ENCODE data around the gene TAS1R2.

Gene TAS1R2

GRCh38 chr1:18879791-18880309, 20.4 kb upstream of the TAS1R2 start:
- TF ChIP-seq REST (IDR thresholded peaks at IDR 0.05; ENCODE audit: low read depth) = no peak
- peak; percentile 49; the same call in 1 of the 2 replicates for TF ChIP-seq ZBTB7A (IDR thresholded peaks at IDR 0.05; ENCODE audit: low read depth)
- TF ChIP-seq EGR1 (IDR thresholded peaks at IDR 0.05) = no peak
- peak; percentile 82 for TF ChIP-seq TCF12 (IDR thresholded peaks at IDR 0.05; ENCODE audit: low read depth)
- TF ChIP-seq YY1 (IDR thresholded peaks at IDR 0.05; ENCODE audit: low read depth) = no peak
- TF ChIP-seq TAF1 (IDR thresholded peaks at IDR 0.05; ENCODE audit: low read depth) = no peak
- TF ChIP-seq CEBPB (IDR thresholded peaks at IDR 0.05) = 0 out of 2 replicates have a peak, but pooled peaks have one; percentile 20
- no peak for TF ChIP-seq RAD21 (IDR thresholded peaks at IDR 0.05; ENCODE audit: low read depth)
- TF ChIP-seq CREB1 (IDR thresholded peaks at IDR 0.05; ENCODE audit: low read depth) = no peak
- TF ChIP-seq EP300 (IDR thresholded peaks at IDR 0.05; ENCODE audit: borderline replicate concordance) = peak; percentile 17; the same call in 1 of the 2 replicates
- TF ChIP-seq NFIC (IDR thresholded peaks at IDR 0.05) = peak; percentile 81
- peak; percentile 17; the same call in 1 of the 2 replicates for TF ChIP-seq TEAD4 (IDR thresholded peaks at IDR 0.05)
- no peak for TF ChIP-seq USF1 (IDR thresholded peaks at IDR 0.05)
- TF ChIP-seq MAX (IDR thresholded peaks at IDR 0.05) = 0 out of 2 replicates have a peak, but pooled peaks have one; percentile 13
- TF ChIP-seq FOXM1 (IDR thresholded peaks at IDR 0.05; ENCODE audit: borderline replicate concordance, low read depth) = no peak

GRCh38 chr1:18879215-18879790, 19.8 kb upstream of the TAS1R2 start:
- TF ChIP-seq YY1 (IDR thresholded peaks at IDR 0.05; ENCODE audit: low read depth) (no peak), TAF1 (IDR thresholded peaks at IDR 0.05; ENCODE audit: low read depth) (no peak), TCF12 (IDR thresholded peaks at IDR 0.05; ENCODE audit: low read depth) (0 out of 2 replicates have a peak, but pooled peaks have one; percentile 49), MAX (IDR thresholded peaks at IDR 0.05) (0 out of 2 replicates have a peak, but pooled peaks have one; percentile 22), ZBTB7A (IDR thresholded peaks at IDR 0.05; ENCODE audit: low read depth) (no peak), EGR1 (IDR thresholded peaks at IDR 0.05) (peak; percentile 63; the same call in 1 of the 2 replicates), TEAD4 (IDR thresholded peaks at IDR 0.05) (peak; percentile 39), EP300 (IDR thresholded peaks at IDR 0.05; ENCODE audit: borderline replicate concordance) (no peak), REST (IDR thresholded peaks at IDR 0.05; ENCODE audit: low read depth) (no peak), CEBPB (IDR thresholded peaks at IDR 0.05) (no peak), NFIC (IDR thresholded peaks at IDR 0.05) (no peak), CREB1 (IDR thresholded peaks at IDR 0.05; ENCODE audit: low read depth) (no peak), FOXM1 (IDR thresholded peaks at IDR 0.05; ENCODE audit: borderline replicate concordance, low read depth) (no peak), USF1 (IDR thresholded peaks at IDR 0.05) (no peak), RAD21 (IDR thresholded peaks at IDR 0.05; ENCODE audit: low read depth) (no peak)

- TF ChIP-seq NFIC (IDR thresholded peaks at IDR 0.05) (no peak), MAX (IDR thresholded peaks at IDR 0.05) (no peak), REST (IDR thresholded peaks at IDR 0.05; ENCODE audit: low read depth) (no peak), CEBPB (IDR thresholded peaks at IDR 0.05) (no peak), TAF1 (IDR thresholded peaks at IDR 0.05; ENCODE audit: low read depth) (no peak), FOXM1 (IDR thresholded peaks at IDR 0.05; ENCODE audit: borderline replicate concordance, low read depth) (no peak), EP300 (IDR thresholded peaks at IDR 0.05; ENCODE audit: borderline replicate concordance) (no peak), YY1 (IDR thresholded peaks at IDR 0.05; ENCODE audit: low read depth) (no peak), USF1 (IDR thresholded peaks at IDR 0.05) (no peak), RAD21 (IDR thresholded peaks at IDR 0.05; ENCODE audit: low read depth) (no peak), ZBTB7A (IDR thresholded peaks at IDR 0.05; ENCODE audit: low read depth) (no peak), CREB1 (IDR thresholded peaks at IDR 0.05; ENCODE audit: low read depth) (no peak), EGR1 (IDR thresholded peaks at IDR 0.05) (no peak), TEAD4 (IDR thresholded peaks at IDR 0.05) (no peak), TCF12 (IDR thresholded peaks at IDR 0.05; ENCODE audit: low read depth) (no peak)
These were observed 19.2 kb upstream of the TAS1R2 start for GRCh38 chr1:18878538-18879214.
